H1 (cell line): ENCODE measurements around the gene TPSD1.

Source experiments
- CHD1 ChIP-seq: IDR thresholded peaks from 2 replicates; pipeline ENCODE4 v1.6.1; 2012; ENCODE audit warnings: low read depth, low read length, improper control_type of control experiment
- CHD2 ChIP-seq: IDR thresholded peaks from 2 replicates; pipeline ENCODE4 v1.6.1; 2012; ENCODE audit warnings: low read length, improper control_type of control experiment
- EP300 ChIP-seq, 2 experiments: IDR thresholded peaks; 1 replicate in 1 of 2; 2 replicates in 1 of 2; pipeline ENCODE4 v1.6.1; 2011 to 2012; ENCODE audit warnings: low read depth in 2 of 2, low read length in 2 of 2, mild to moderate bottlenecking in 2 of 2, borderline replicate concordance in 1 of 2, inconsistent platforms in 1 of 2, moderate library complexity in 1 of 2
- GABPA ChIP-seq: IDR thresholded peaks from 2 replicates; pipeline ENCODE4 v1.6.1; 2011; ENCODE audit warnings: mild to moderate bottlenecking, low read length, moderate library complexity, borderline replicate concordance; ENCODE audit not compliant: insufficient read depth
- KDM5A ChIP-seq: fragments of 200-600 bp; IDR thresholded peaks from 2 replicates; pipeline ENCODE4 v1.7.1; 2012; ENCODE audit warnings: mild to moderate bottlenecking, low read length, inconsistent platforms, mixed read lengths
- MAFK ChIP-seq: IDR thresholded peaks from 2 replicates; pipeline ENCODE4 v1.6.1; 2012; ENCODE audit warnings: low read depth, mild to moderate bottlenecking, improper control_type of control experiment, low read length
- NRF1 ChIP-seq: IDR thresholded peaks from 2 replicates; pipeline ENCODE4 v1.6.1; 2011; ENCODE audit warnings: mild to moderate bottlenecking, low read depth, low read length, improper control_type of control experiment
- POLR2A ChIP-seq, 2 experiments: IDR thresholded peaks; 1 replicate in 1 of 2; 2 replicates in 1 of 2; pipeline ENCODE4 v1.6.1; 2011; ENCODE audit warnings: low read depth in 2 of 2, low read length in 2 of 2, mild to moderate bottlenecking in 2 of 2; ENCODE audit errors: control extremely low read depth in 1 of 2
- POLR2AphosphoS5 ChIP-seq: IDR thresholded peaks from 2 replicates; pipeline ENCODE4 v1.6.1; 2011; ENCODE audit warnings: low read depth, low read length
- SAP30 ChIP-seq: fragments of 300-600 bp; sonication (generic); IDR thresholded peaks from 2 replicates; pipeline ENCODE4 v1.7.1; 2012; ENCODE audit warnings: low read length, moderate library complexity, mild to moderate bottlenecking, inconsistent platforms; ENCODE audit not compliant: insufficient read depth, insufficient replicate concordance
- TBP ChIP-seq: IDR thresholded peaks from 2 replicates; pipeline ENCODE4 v1.6.1; 2011; ENCODE audit warnings: low read depth, low read length, improper control_type of control experiment
- TF ChIP-seq, protein P1 (sequence below), 3 experiments: IDR thresholded peaks; 1 replicate in 2 of 3; 2 replicates in 1 of 3; pipeline versions ENCODE4 v1.5.1 to v1.6.1; 2011; ENCODE audit warnings: low read length in 3 of 3, mild to moderate bottlenecking in 3 of 3, inconsistent platforms in 2 of 3, low read depth in 1 of 3, moderate library complexity in 1 of 3; ENCODE audit not compliant: insufficient read depth in 1 of 3; ENCODE audit errors: control extremely low read depth in 1 of 3
- TF ChIP-seq, protein P2 (sequence below): IDR thresholded peaks from 2 replicates; pipeline ENCODE4 v1.6.1; 2012; ENCODE audit warnings: inconsistent platforms

DNA sequence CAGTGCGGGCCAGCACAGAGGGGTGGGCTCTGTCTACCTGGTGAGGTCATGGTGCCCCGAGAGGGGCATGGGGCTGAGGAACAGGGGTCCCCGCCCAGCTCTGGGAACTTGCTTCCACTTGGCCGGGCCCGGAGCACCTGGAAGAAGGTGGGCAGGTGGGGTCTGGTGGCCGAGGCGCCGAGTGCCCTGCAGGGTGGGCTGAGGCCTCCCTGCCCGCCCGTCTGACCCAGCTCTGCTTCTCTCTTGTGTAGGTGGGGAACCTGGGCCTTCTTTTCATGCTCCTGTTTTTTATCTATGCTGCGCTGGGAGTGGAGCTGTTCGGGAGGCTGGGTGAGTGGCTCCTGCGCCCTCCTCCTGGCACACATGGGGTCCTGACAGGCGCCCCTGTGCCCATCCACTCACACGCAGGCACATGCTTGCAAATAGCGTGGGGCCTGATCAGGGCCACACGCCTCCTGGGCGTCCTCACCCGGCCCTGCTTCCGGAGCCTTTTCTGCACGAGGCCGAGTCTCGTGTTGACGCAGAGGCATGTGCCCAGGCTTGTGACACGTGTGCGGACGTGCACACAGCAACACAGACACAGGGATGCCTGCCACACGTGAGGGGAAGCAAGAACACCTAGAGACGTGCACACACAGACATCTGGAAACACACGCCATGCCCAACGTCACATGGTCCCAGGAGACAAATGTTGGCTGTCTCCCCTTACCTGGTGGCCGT is 39.0 kb upstream of the TPSD1 start:
- no peak for TF ChIP-seq TBP
- TF ChIP-seq, protein P1, sequence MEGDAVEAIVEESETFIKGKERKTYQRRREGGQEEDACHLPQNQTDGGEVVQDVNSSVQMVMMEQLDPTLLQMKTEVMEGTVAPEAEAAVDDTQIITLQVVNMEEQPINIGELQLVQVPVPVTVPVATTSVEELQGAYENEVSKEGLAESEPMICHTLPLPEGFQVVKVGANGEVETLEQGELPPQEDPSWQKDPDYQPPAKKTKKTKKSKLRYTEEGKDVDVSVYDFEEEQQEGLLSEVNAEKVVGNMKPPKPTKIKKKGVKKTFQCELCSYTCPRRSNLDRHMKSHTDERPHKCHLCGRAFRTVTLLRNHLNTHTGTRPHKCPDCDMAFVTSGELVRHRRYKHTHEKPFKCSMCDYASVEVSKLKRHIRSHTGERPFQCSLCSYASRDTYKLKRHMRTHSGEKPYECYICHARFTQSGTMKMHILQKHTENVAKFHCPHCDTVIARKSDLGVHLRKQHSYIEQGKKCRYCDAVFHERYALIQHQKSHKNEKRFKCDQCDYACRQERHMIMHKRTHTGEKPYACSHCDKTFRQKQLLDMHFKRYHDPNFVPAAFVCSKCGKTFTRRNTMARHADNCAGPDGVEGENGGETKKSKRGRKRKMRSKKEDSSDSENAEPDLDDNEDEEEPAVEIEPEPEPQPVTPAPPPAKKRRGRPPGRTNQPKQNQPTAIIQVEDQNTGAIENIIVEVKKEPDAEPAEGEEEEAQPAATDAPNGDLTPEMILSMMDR (IDR thresholded peaks at IDR 0.05; ENCODE audit: control extremely low read depth in 1 of 3, insufficient read depth in 1 of 3, low read depth in 1 of 3, low read length in 3 of 3) = no peak
- no peak for TF ChIP-seq POLR2A (IDR thresholded peaks at IDR 0.05; ENCODE audit: control extremely low read depth in 1 of 2, low read depth in 2 of 2, low read length in 2 of 2)
- no peak for TF ChIP-seq POLR2AphosphoS5
- no peak for TF ChIP-seq NRF1
- TF ChIP-seq SAP30 = no peak
- no peak for TF ChIP-seq KDM5A
- no peak for TF ChIP-seq CHD2
- TF ChIP-seq EP300 (IDR thresholded peaks at IDR 0.05; ENCODE audit: borderline replicate concordance in 1 of 2, low read depth in 2 of 2, low read length in 2 of 2) = no peak
- TF ChIP-seq MAFK = no peak
- TF ChIP-seq GABPA = no peak
- TF ChIP-seq, protein P2, sequence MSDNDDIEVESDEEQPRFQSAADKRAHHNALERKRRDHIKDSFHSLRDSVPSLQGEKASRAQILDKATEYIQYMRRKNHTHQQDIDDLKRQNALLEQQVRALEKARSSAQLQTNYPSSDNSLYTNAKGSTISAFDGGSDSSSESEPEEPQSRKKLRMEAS = no peak
- no peak for TF ChIP-seq CHD1
